NCI-H2107 treated with DMSO at 0.1 percent for 48 hours (cell line): ENCODE measurements around the gene TBC1D14.

Experiments
- DNase-seq: peaks from one replicate; lab custom pipeline; 2025; ENCODE audit not compliant: unreplicated experiment; lab: John Stamatoyannopoulos, UW

TBC1D14 gene

GRCh38 chr4:6992728-6993677 lies 83.4 kb downstream of the TBC1D14 start:
- DNase-seq, result peak; percentile 5

DNA sequence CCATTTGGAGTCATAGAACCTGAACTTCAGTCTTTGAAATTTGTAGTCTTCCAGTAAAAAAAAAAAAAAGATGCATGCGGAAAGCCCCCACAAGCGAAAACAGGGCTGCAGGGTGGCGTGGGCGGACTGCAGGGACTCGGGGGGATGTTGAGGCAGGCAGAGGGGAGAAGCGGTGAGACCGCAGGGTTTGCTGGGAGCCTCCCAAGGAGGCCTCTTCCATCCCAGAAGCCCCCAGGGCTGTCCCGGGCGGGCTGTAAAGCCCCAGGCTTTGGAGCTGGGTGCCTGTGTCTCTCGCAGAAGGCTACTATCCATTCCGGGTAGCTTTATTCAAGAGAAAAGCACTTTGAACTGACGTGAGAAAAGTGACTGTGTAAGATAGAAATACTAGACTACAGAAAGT lies 86.9 kb downstream of the TBC1D14 start:
- DNase-seq, result no peak

- DNase-seq, result no peak
Observed at GRCh38 chr4:6999172-7000086, 89.8 kb downstream of the TBC1D14 start.

DNA sequence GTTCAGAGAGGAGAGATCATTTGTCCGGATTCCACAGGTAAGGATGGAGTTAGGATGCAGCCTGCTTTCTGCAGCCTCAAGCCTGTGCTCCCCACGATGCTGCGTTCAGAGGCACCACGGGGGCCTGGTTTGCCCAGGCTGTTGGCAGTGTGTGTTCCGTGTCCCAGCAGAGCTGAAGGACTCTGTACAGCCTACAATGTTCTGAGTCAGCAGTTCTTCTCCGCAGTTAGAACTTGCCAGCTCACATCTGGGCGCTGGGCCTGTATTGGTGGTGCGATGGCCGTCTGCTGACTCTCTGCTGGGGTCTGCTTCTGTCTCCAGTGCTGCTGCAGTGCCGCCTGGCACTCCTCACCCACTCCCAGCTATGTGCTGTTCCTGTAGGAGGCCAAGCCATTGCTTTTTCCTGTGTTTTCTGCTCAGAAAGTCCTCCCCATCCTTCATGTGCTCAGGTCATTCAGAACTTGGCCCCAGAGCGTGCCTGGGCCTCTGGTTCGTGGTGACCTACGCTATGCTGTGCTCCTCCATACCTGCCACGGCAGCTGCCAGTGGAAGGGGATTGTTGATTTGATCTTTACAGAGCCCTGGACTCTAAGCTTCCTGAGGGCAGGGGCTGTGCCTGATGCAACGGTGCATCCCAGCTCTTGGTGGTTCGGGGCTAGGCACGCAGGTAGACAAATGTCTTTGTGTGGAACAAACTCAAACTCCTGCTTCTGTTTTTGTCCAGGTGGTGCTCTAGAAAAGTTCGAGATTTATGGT lies 91.0 kb downstream of the TBC1D14 start:
- DNase-seq, result no peak

DNA sequence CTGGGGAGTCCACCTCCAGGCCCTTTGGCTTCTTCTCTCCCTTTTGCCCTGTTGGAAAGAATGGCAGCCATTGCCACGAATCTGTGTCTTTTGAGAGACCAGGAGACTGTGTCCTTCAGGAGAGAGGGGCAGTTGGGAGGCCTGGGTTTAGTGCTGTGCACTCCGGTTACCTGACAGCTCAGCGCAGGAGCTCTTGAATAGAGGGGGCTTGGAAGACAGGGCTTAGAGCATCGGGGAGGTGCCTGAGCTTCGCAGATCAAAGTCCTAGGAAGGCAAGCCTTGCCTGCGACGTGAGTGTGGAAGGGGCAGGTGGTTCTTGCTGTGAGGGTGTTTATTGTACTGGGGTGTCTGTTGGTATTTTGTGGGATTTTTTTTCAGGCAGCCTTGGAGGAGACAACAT lies 91.6 kb downstream of the TBC1D14 start:
- DNase-seq, result no peak

- no peak for DNase-seq
Observed at GRCh38 chr4:7002336-7002735, 92.7 kb downstream of the TBC1D14 start.

DNA sequence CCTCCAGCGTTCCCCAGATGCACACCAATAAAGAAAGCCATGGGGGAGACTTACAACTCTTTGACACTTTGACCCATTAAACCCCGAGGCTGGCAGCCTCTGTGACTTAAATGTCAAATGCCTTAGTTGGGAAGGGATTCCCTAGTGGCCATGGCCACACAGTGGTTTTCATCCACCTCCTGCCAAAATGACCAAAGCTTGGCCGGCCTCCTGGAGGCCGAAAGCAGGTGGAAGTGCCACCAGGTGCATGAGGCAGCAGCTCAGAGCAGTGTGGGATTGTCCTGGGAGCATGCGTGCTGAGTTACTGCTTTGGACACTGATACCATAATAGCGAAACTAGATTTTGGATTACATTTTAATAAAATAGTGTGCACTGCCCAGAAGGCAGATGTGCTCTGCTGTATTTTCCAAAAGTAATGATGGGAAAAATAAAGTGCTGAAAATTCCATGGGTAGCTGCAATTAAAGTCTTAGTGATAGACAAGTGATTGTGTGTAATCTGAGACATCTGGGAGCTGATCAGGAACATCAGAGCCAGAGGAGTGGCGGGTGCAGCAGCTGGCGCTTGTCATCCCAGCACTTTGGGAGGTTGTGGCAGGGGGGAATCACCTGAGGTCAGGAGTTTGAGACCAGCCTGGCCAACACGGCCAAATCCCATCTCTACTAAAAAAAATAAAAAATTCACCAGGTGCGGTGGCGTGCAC lies 93.7 kb downstream of the TBC1D14 start:
- DNase-seq, result no peak

DNA sequence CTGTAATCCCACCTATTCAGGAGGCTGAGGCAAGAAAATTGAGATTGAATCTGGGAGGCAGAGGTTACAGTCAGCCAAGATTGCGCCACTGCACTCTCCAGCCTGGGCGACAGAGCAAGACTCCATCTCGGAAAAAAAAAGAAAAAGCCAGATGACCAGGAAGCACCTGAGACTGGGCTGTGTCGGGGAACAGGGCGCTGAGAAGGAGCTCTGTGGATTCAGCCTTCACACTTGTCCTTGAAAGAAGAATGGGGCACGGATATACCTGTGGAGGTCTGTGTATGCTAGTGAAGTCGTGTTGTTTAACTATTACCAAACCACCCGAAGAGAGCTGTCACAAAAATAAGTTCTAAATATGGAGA lies 94.2 kb downstream of the TBC1D14 start:
- no peak for DNase-seq

GRCh38 chr4:7004331-7004730 lies 94.7 kb downstream of the TBC1D14 start:
- DNase-seq, result no peak

GRCh38 chr4:7005571-7005970 lies 95.9 kb downstream of the TBC1D14 start:
- DNase-seq, result no peak

- no peak for DNase-seq
Observed at GRCh38 chr4:7006411-7006810, 96.8 kb downstream of the TBC1D14 start.

GRCh38 chr4:7007142-7007907 lies 97.7 kb downstream of the TBC1D14 start:
- no peak for DNase-seq

- no peak for DNase-seq
Observed at GRCh38 chr4:7007944-7008343, 98.3 kb downstream of the TBC1D14 start.

- no peak for DNase-seq
Observed at GRCh38 chr4:7009564-7009963, 99.9 kb downstream of the TBC1D14 start.

GRCh38 chr4:7013175-7013574 lies 103.5 kb downstream of the TBC1D14 start:
- no peak for DNase-seq

GRCh38 chr4:7014815-7015214 lies 105.2 kb downstream of the TBC1D14 start:
- DNase-seq, result no peak

GRCh38 chr4:7015383-7016035 lies 105.9 kb downstream of the TBC1D14 start:
- no peak for DNase-seq

DNA sequence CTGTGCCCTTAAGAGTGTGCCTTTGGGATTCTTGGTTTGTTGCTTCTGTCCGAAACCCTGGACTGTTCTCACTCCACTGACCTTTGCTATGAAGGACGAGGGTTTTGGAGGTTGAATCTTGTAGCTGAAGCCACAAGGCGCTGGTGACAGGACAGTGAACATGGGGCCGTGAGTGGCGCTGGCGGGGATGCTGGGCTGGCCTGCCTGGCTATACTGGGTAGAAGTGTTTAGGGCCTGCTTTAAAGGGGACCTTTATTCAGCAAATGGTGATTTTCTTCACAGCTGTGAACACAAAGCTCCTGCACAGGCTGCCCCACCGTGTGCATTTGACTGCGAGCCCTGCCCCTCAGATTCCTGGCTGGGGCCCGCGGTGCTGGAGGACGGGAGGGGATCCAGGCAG lies 106.5 kb downstream of the TBC1D14 start:
- no peak for DNase-seq

DNA sequence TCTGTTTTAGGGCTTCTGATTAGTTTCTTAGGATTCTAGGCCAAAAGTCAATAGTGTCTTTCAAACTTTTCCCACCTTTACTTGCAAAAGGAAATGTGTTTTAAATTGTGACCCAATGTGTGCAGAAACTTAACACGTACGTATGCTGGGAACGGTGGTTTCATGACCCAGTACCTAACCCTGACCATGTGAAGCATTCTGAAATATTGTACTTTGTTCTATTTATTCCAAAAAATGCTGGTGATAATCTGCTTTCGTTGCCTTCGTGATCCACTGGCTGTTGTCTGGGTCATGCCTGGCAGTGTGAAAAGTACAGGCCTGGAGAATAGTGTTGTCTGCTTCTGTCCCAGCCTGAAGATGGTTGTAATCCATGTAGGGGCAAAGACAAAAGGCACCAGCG lies 106.9 kb downstream of the TBC1D14 start:
- DNase-seq, result no peak
